SK-N-SH treated with all-trans-retinoic acid at 6 μM for 48 hours (cell line): ENCODE results near the gene TBCEL.

Source experiments
- ATAC-seq: fragments of 200-7000 bp; cut with Tn5 transposase; 3 replicates; pipeline ENCODE4 v1.9.1; 2020; ENCODE audit warnings: mild to moderate bottlenecking, moderate library complexity
- ARNTL ChIP-seq: fragments of 450-650 bp; formaldehyde crosslinking; IDR thresholded peaks from 2 replicates; pipeline ENCODE4 v1.5.0; 2020; ENCODE audit warnings: low read depth, mild to moderate bottlenecking, moderate library complexity, borderline replicate concordance
- BACH2 ChIP-seq: fragments of 250-450 bp; sonication (Bioruptor Pico); IDR thresholded peaks from 2 replicates; pipeline ENCODE4 v1.9.0; 2021; ENCODE audit warnings: mild to moderate bottlenecking, borderline replicate concordance
- CSDC2 ChIP-seq: fragments of 250-450 bp; sonication (Bioruptor Pico); IDR thresholded peaks from 2 replicates; pipeline ENCODE4 v1.5.0; 2020; ENCODE audit warnings: mild to moderate bottlenecking, moderate library complexity
- GLIS3 ChIP-seq: fragments of 250-450 bp; sonication (Bioruptor Pico); IDR thresholded peaks from 2 replicates; pipeline ENCODE4 v1.5.0; 2020; ENCODE audit warnings: mild to moderate bottlenecking, moderate library complexity
- ISL1 ChIP-seq: fragments of 250-450 bp; sonication (Bioruptor Pico); IDR thresholded peaks from 2 replicates; pipeline ENCODE4 v2.1.2; 2022; ENCODE audit warnings: mild to moderate bottlenecking, moderate library complexity
- OSR1 ChIP-seq: fragments of 250-450 bp; sonication (Bioruptor Pico); IDR thresholded peaks from 2 replicates; pipeline ENCODE4 v1.8.0; 2022; ENCODE audit warnings: moderate library complexity, mild to moderate bottlenecking, inconsistent platforms
- PPARA ChIP-seq: fragments of 250-450 bp; sonication (Bioruptor Pico); IDR thresholded peaks from 2 replicates; pipeline ENCODE4 v1.5.0; 2020; ENCODE audit warnings: mild to moderate bottlenecking, borderline replicate concordance
- RARB ChIP-seq: fragments of 250-450 bp; sonication (Bioruptor Pico); IDR thresholded peaks from 2 replicates; pipeline ENCODE4 v1.8.0; 2021; ENCODE audit warnings: mild to moderate bottlenecking, moderate library complexity
- SNAI2 ChIP-seq: fragments of 250-450 bp; sonication (Bioruptor Pico); IDR thresholded peaks from 2 replicates; pipeline ENCODE4 v1.5.0; 2020; ENCODE audit warnings: mild to moderate bottlenecking, moderate library complexity
- TCF4 ChIP-seq: fragments of 250-450 bp; sonication (Bioruptor Pico); IDR thresholded peaks from 2 replicates; pipeline ENCODE4 v1.8.0; 2021; ENCODE audit warnings: mild to moderate bottlenecking, moderate library complexity, borderline replicate concordance
- TOX ChIP-seq: fragments of 250-450 bp; sonication (Bioruptor Pico); IDR thresholded peaks from 2 replicates; pipeline ENCODE4 v1.8.0; 2021; ENCODE audit warnings: mild to moderate bottlenecking, moderate library complexity, borderline replicate concordance
- ZC3H10 ChIP-seq: fragments of 250-450 bp; sonication (Bioruptor Pico); IDR thresholded peaks from 2 replicates; pipeline ENCODE4 v1.5.1; 2021; ENCODE audit warnings: mild to moderate bottlenecking, moderate library complexity
- ZFP3 ChIP-seq: fragments of 250-450 bp; sonication (Bioruptor Pico); IDR thresholded peaks from 2 replicates; pipeline ENCODE4 v1.5.0; 2020; ENCODE audit warnings: mild to moderate bottlenecking, moderate library complexity
- ZFP30 ChIP-seq: fragments of 450-650 bp; formaldehyde crosslinking; IDR thresholded peaks from 2 replicates; pipeline ENCODE4 v1.5.0; 2022; ENCODE audit warnings: mild to moderate bottlenecking, moderate library complexity
- ZNF565 ChIP-seq: fragments of 450-650 bp; formaldehyde crosslinking; conservative IDR thresholded peaks from 2 replicates; pipeline ENCODE4 v1.5.0; 2020; ENCODE audit warnings: low read depth, mild to moderate bottlenecking, moderate library complexity
- ZNF70 ChIP-seq: fragments of 450-650 bp; formaldehyde crosslinking; IDR thresholded peaks from 2 replicates; pipeline ENCODE4 v1.5.0; 2020; ENCODE audit warnings: mild to moderate bottlenecking, moderate library complexity
- ZNF8 ChIP-seq: fragments of 450-650 bp; formaldehyde crosslinking; IDR thresholded peaks from 2 replicates; pipeline ENCODE4 v1.5.0; 2020; ENCODE audit warnings: mild to moderate bottlenecking, moderate library complexity
- TF ChIP-seq, protein P1 (sequence below): fragments of 250-450 bp; sonication (Bioruptor Pico); IDR thresholded peaks from 2 replicates; pipeline ENCODE4 v1.5.1; 2021; ENCODE audit warnings: mild to moderate bottlenecking, moderate library complexity
- TF ChIP-seq, protein P2 (sequence below): fragments of 250-450 bp; sonication (Bioruptor Pico); IDR thresholded peaks from 2 replicates; pipeline ENCODE4 v1.5.1; 2020; ENCODE audit warnings: low read depth, mild to moderate bottlenecking, moderate library complexity
- TF ChIP-seq, protein P3 (sequence below): fragments of 250-450 bp; sonication (Bioruptor Pico); IDR thresholded peaks from 2 replicates; pipeline ENCODE4 v1.5.0; 2020; ENCODE audit warnings: mild to moderate bottlenecking, moderate library complexity
- TF ChIP-seq, protein P4 (sequence below): fragments of 250-450 bp; sonication (Bioruptor Pico); IDR thresholded peaks from 2 replicates; pipeline ENCODE4 v1.8.0; 2021; ENCODE audit warnings: low read depth, mild to moderate bottlenecking, moderate library complexity, borderline replicate concordance

TBCEL gene

DNA sequence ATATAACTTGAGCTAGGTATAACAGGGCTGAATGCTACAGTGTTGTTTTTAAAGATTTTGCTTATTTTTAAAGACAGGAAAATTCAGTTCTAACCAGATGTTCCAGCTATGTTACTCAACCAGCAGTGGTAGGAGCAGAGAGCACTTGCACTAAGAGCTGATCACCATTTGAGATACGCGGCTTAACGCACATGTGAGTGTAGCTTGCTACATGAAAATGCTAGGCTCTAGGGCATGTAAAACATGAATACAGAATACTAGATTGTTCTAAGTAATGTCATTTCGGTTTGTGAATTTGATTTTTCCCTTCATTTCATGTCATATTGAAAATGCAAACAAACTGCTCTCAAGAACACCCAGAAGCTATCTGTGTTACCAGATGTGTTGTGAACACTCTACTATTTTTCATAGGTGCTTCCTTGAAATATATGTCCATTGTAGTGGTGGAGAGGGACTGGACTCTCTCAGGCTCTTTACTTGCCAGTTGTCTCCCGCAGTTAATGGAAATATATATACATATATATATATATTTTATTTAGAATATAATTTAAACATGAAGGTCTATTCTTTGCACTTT is 66.3 kb downstream of the TBCEL start:
- peak; percentile 21; the same call in 1 of the 3 replicates for ATAC-seq
- peak; percentile 66; the same call in 1 of the 2 replicates for TF ChIP-seq ZNF70 (CRISPR knock-in tag)
- TF ChIP-seq ARNTL (CRISPR knock-in tag): no peak
- TF ChIP-seq ZFP3 (CRISPR knock-in tag): no peak
- TF ChIP-seq OSR1 (CRISPR knock-in tag): no peak
- TF ChIP-seq ZNF8 (CRISPR knock-in tag): no peak
- TF ChIP-seq TCF4 (CRISPR knock-in tag): peak; percentile 48; the same call in 1 of the 2 replicates

DNA sequence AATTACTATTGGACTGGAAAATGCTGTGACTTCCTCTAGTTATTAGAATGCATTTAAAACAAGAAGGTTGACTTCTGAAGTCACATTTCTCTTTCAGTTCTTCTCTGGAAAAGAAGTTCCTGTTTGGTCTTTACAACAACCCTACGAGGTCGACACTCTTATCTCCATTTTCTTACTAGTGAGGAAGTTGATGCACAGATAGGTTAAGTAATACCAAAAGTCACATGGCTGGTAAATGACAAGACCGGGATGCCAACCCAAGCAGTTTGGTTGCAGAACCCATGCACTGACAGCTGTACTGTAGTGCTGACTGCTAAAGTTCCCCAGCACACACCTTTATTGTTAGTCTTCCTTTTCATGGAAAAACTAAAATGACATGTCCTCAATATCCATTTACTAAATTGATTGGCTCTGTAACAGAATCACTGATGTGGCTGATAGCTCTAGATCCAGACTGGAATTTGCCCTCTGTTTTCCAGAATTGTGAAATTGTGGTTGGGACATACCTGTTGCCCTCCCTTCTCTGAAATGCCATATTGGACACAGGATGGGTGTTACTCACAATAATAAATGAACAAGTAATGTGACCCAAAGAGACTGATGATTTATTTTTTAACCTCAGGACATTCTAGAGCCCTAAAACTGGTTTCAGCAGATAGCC is 67.7 kb downstream of the TBCEL start:
- no peak for ATAC-seq
- TF ChIP-seq BACH2: no peak
- TF ChIP-seq GLIS3: no peak
- no peak for TF ChIP-seq ISL1 (CRISPR knock-in tag)
- TF ChIP-seq ZNF8 (CRISPR knock-in tag): no peak
- no peak for TF ChIP-seq ZNF565 (CRISPR knock-in tag)
- TF ChIP-seq ARNTL (CRISPR knock-in tag): no peak
- no peak for TF ChIP-seq OSR1 (CRISPR knock-in tag)
- TF ChIP-seq TOX: no peak
- TF ChIP-seq RARB (CRISPR knock-in tag): no peak
- TF ChIP-seq TCF4 (CRISPR knock-in tag): no peak
- TF ChIP-seq ZC3H10: no peak
- TF ChIP-seq, protein P1, sequence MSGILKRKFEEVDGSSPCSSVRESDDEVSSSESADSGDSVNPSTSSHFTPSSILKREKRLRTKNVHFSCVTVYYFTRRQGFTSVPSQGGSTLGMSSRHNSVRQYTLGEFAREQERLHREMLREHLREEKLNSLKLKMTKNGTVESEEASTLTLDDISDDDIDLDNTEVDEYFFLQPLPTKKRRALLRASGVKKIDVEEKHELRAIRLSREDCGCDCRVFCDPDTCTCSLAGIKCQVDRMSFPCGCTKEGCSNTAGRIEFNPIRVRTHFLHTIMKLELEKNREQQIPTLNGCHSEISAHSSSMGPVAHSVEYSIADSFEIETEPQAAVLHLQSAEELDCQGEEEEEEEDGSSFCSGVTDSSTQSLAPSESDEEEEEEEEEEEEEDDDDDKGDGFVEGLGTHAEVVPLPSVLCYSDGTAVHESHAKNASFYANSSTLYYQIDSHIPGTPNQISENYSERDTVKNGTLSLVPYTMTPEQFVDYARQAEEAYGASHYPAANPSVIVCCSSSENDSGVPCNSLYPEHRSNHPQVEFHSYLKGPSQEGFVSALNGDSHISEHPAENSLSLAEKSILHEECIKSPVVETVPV (CRISPR knock-in tag): no peak
- no peak for TF ChIP-seq PPARA (CRISPR knock-in tag)
- TF ChIP-seq ZFP30 (CRISPR knock-in tag): no peak
- TF ChIP-seq, protein P2, sequence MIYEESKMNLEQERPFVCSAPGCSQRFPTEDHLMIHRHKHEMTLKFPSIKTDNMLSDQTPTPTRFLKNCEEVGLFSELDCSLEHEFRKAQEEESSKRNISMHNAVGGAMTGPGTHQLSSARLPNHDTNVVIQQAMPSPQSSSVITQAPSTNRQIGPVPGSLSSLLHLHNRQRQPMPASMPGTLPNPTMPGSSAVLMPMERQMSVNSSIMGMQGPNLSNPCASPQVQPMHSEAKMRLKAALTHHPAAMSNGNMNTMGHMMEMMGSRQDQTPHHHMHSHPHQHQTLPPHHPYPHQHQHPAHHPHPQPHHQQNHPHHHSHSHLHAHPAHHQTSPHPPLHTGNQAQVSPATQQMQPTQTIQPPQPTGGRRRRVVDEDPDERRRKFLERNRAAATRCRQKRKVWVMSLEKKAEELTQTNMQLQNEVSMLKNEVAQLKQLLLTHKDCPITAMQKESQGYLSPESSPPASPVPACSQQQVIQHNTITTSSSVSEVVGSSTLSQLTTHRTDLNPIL (CRISPR knock-in tag): no peak
- TF ChIP-seq, protein P3, sequence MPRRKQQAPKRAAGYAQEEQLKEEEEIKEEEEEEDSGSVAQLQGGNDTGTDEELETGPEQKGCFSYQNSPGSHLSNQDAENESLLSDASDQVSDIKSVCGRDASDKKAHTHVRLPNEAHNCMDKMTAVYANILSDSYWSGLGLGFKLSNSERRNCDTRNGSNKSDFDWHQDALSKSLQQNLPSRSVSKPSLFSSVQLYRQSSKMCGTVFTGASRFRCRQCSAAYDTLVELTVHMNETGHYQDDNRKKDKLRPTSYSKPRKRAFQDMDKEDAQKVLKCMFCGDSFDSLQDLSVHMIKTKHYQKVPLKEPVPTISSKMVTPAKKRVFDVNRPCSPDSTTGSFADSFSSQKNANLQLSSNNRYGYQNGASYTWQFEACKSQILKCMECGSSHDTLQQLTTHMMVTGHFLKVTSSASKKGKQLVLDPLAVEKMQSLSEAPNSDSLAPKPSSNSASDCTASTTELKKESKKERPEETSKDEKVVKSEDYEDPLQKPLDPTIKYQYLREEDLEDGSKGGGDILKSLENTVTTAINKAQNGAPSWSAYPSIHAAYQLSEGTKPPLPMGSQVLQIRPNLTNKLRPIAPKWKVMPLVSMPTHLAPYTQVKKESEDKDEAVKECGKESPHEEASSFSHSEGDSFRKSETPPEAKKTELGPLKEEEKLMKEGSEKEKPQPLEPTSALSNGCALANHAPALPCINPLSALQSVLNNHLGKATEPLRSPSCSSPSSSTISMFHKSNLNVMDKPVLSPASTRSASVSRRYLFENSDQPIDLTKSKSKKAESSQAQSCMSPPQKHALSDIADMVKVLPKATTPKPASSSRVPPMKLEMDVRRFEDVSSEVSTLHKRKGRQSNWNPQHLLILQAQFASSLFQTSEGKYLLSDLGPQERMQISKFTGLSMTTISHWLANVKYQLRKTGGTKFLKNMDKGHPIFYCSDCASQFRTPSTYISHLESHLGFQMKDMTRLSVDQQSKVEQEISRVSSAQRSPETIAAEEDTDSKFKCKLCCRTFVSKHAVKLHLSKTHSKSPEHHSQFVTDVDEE (CRISPR knock-in tag): no peak
- no peak for TF ChIP-seq SNAI2

DNA sequence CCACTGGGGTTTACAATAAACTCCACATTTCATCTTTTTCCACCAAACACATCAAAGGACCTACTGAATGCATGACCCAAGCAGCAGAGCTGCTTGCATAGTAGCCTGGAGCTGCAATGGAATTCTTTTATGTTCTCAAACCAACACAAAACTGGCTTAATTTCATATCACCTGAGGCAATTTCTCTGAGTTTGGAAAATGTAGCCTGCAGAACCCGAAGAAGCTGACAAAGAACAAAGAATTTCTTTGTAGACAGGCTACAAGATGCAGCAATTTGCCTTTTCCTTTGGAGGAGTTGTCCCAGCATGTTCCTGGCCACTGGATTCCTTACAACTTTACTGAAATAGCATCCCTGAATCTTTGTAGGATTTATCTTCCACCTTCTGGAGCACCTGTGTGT is 71.7 kb downstream of the TBCEL start:
- no peak for TF ChIP-seq ZNF565 (CRISPR knock-in tag)
- ATAC-seq: no peak

DNA sequence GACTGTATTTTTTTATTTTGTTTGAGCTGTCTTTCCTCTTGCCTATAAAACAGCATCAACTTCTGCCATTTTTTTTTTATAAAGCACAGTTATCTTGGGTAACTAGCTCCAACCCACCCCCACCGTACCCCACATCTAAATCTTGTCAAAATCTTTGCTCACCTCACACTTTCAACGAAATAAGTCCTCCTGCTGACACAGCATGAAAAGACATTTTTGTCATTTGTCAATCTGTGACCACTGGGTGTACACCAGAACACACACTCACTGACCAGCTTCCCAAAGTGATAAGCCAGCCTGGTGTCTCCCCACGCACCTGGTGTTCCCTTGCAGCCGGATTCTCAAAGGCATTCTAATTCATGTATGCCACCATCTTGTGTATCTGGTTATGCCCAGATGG is 75.5 kb downstream of the TBCEL start:
- ATAC-seq: no peak
- TF ChIP-seq, protein P4, sequence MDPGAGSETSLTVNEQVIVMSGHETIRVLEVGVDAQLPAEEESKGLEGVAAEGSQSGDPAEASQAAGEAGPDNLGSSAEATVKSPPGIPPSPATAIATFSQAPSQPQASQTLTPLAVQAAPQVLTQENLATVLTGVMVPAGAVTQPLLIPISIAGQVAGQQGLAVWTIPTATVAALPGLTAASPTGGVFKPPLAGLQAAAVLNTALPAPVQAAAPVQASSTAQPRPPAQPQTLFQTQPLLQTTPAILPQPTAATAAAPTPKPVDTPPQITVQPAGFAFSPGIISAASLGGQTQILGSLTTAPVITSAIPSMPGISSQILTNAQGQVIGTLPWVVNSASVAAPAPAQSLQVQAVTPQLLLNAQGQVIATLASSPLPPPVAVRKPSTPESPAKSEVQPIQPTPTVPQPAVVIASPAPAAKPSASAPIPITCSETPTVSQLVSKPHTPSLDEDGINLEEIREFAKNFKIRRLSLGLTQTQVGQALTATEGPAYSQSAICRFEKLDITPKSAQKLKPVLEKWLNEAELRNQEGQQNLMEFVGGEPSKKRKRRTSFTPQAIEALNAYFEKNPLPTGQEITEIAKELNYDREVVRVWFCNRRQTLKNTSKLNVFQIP: no peak
- TF ChIP-seq RARB (CRISPR knock-in tag) (no peak), ZNF70 (CRISPR knock-in tag) (no peak), CSDC2 (CRISPR knock-in tag) (no peak), ISL1 (CRISPR knock-in tag) (no peak), ZNF565 (CRISPR knock-in tag) (no peak), SNAI2 (no peak)
- TF ChIP-seq, protein P2 (CRISPR knock-in tag): no peak
